Measurements from ENCODE around the gene B3GALNT1.

Gene B3GALNT1

GRCh38 chr3:161073181-161073580 is 32.0 kb downstream of the B3GALNT1 start:
- no peak for DNase-seq

- DNase-seq, result no peak
These were observed 32.4 kb downstream of the B3GALNT1 start for GRCh38 chr3:161072751-161073150.

- DNase-seq, result no peak
These were observed 32.9 kb downstream of the B3GALNT1 start for GRCh38 chr3:161072211-161072621.

- peak in 1 of 51 donors; percentile 20 for DNase-seq
These were observed 34.0 kb downstream of the B3GALNT1 start for GRCh38 chr3:161070980-161071663.

GRCh38 chr3:161070252-161070930 is 34.8 kb downstream of the B3GALNT1 start:
- DNase-seq, result no peak

- DNase-seq, result peak in 13 of 51 donors; percentile 7 to 34 (median 14)
These were observed 35.5 kb downstream of the B3GALNT1 start for GRCh38 chr3:161069511-161070251.

GRCh38 chr3:161067335-161067734 is 37.8 kb downstream of the B3GALNT1 start:
- peak in 1 of 51 donors; percentile 52 for DNase-seq

GRCh38 chr3:161066930-161067329 is 38.2 kb downstream of the B3GALNT1 start:
- peak in 1 of 51 donors; percentile 52 for DNase-seq

- no peak for DNase-seq
These were observed 40.7 kb downstream of the B3GALNT1 start for GRCh38 chr3:161064413-161064812.

- DNase-seq, result no peak
These were observed 50.1 kb downstream of the B3GALNT1 start for GRCh38 chr3:161054860-161055604.

- no peak for DNase-seq
These were observed 53.3 kb downstream of the B3GALNT1 start for GRCh38 chr3:161051856-161052255.

- DNase-seq, result no peak
These were observed 54.2 kb downstream of the B3GALNT1 start for GRCh38 chr3:161050935-161051334.

- no peak for DNase-seq
These were observed 55.4 kb downstream of the B3GALNT1 start for GRCh38 chr3:161049683-161050248.

GRCh38 chr3:161043336-161044035 is 61.7 kb downstream of the B3GALNT1 start:
- DNase-seq, result no peak

GRCh38 chr3:161042023-161042501 is 63.1 kb downstream of the B3GALNT1 start:
- no peak for DNase-seq

- no peak for DNase-seq
These were observed 66.4 kb downstream of the B3GALNT1 start for GRCh38 chr3:161038725-161039124.

- DNase-seq, result no peak
These were observed 69.4 kb downstream of the B3GALNT1 start for GRCh38 chr3:161035711-161036110.

- DNase-seq, result peak in 2 of 51 donors; percentile 0 to 1
These were observed 70.1 kb downstream of the B3GALNT1 start for GRCh38 chr3:161034913-161035550.
